Measurements from ENCODE around the gene MBTD1. TPM values are rescaled to one million over a fixed set of nuclear protein-coding genes. Genes with fewer than 3 reads are reported as not detected.

MBTD1 gene
- total RNA-seq, 3 donors from 2014 or later, result 6.6 to 8.1 (median 7.0) TPM

DNA sequence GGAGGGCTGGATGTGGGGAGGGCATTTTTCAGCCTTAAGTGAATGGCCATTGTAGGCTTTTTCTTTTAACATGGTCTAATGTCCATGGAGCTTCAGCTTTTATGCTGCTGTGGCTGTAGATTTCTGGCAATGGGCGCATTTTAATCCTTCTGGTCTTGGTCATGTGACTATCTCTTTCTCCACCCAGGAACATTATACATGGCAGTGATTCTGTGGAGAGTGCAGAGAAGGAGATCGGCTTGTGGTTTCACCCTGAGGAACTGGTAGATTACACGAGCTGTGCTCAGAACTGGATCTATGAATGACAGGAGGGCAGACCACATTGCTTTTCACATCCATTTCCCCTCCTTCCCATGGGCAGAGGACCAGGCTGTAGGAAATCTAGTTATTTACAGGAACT is 98.3 kb downstream of the MBTD1 start:
- Mint-ChIP-seq H3K36me3 (ENCODE audit: insufficient read depth) (peaks cover 35% of the 10 kb centered on the region), H3K9me3 (no peaks in the 10 kb centered on the region), H3K4me3 (no peak overlapping the region), H3K4me1 (ENCODE audit: low read depth) (peaks cover 13% of the 10 kb centered on the region), H3K27me3 (ENCODE audit: low read depth) (no peaks in the 10 kb centered on the region)
- DNase-seq, result no peak
- ATAC-seq, result no peak

DNA sequence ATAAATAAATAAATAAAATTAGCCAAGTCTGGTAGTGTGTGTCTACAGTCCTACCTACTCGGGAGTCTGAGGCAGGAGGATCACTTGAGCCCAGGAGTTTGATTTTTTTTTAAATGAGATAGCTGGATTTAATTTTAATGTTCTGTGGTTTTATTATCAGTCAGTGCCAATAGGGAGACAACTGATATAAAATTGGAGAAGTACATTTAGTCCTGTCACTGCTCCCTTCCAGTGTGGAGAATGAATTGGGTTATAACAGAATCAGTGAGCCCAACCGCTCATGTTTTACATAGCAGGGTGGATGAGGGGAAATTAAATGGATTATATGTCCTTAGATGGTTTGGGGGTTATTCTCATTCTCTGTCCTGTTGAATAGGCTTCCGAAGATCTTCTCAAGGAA is 100.2 kb downstream of the MBTD1 start:
- H3K4me1 Mint-ChIP-seq (ENCODE audit: low read depth), result peaks cover 13% of the 10 kb centered on the region
- ATAC-seq, result no peak
- H3K36me3 Mint-ChIP-seq (ENCODE audit: insufficient read depth), result peaks cover 42% of the 10 kb centered on the region
- no peak for DNase-seq
- no peaks in the 10 kb centered on the region for H3K27me3 Mint-ChIP-seq (ENCODE audit: low read depth)
- no peak overlapping the region for H3K4me3 Mint-ChIP-seq
- H3K9me3 Mint-ChIP-seq, result no peaks in the 10 kb centered on the region

DNA sequence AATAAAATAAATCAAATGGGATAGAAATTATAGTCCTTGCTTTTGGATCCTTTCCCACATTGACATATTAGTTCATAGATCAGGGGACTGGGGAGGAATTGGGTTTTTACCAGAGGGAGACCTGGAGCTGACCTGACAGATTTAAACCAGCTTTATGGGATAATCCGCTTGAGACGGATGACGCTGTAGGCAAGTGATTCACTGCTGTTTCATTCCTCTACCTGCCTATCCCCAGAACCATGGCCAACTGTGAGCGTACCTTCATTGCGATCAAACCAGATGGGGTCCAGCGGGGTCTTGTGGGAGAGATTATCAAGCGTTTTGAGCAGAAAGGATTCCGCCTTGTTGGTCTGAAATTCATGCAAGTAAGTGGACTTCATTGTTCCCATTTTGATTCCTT is 104.4 kb downstream of the MBTD1 start:
- Mint-ChIP-seq H3K27me3 (ENCODE audit: low read depth) (no peaks in the 10 kb centered on the region), H3K4me3 (no peak overlapping the region), H3K4me1 (ENCODE audit: low read depth) (peaks cover 13% of the 10 kb centered on the region), H3K36me3 (ENCODE audit: insufficient read depth) (peaks cover 24% of the 10 kb centered on the region), H3K9me3 (no peaks in the 10 kb centered on the region)
- DNase-seq (no peak), ATAC-seq (no peak)

DNA sequence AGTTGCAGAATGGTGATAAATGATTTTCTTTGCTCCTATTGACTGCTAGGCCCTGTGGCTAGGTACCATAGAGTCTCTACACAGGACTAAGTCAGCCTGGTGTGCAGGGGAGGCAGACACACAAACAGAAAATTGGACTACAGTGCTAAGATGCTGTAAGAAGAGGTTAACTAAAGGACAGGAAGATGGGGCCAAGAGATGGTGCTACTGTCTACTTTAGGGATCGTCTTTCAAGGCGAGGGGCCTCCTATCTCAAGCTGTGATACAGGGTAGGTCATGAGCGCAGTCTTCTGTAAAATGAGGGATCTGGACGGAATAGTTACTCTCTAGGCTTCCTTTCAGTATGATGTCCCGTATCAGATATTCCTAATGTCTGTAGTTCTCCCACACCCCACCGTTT is 105.7 kb downstream of the MBTD1 start:
- H3K27me3 Mint-ChIP-seq (ENCODE audit: low read depth), result no peaks in the 10 kb centered on the region
- ATAC-seq, result no peak
- H3K4me1 Mint-ChIP-seq (ENCODE audit: low read depth), result peaks cover 13% of the 10 kb centered on the region
- no peak for DNase-seq
- no peak overlapping the region for H3K4me3 Mint-ChIP-seq
- H3K36me3 Mint-ChIP-seq (ENCODE audit: insufficient read depth), result peaks cover 17% of the 10 kb centered on the region
- no peaks in the 10 kb centered on the region for H3K9me3 Mint-ChIP-seq

DNA sequence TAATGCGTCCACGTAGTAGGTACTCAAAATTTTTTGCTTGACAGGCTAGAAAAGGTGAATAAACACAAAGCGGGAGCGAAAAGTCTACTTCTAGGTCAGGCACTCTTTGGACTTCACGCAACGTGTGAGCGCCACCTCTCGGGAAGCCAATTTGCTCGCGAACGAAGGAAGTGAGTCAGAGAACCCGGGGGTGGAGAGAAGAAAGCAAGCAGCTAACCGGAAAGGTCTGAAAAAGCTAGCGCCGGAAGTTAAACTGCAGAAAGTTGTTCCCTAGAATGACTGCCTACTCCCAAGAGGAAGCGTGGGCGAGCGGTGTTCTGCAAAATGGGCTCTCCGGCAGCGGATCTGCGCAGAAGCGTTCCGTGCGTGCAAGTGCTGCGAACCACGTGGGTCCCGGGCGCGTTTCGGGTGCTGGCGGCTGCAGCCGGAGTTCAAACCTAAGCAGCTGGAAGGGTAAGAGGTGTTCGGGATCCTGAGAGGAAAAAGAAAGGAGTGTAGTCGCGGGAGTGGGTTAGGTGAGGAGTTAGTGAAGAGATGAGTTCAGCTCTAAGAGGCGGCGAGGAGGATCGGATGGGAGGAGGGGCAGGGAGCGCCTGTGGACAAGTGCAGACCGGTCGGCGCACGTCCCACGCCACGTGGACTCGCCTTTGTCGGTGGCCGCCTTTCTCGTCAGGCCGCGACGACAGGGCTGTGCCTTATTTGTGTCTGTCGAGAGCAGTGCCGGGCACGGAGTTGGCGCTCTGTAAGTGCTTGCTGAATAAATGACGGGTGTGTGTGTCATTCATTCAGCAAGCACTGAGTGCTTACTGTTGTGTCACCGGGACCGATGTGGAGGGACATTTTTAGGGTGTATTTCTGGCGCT is 106.4 kb downstream of the MBTD1 start, which contains the start of gene NME1:
TSS of gene NME1 (plus strand) at position 350 of the 863 bp plus-strand sequence. CDS start 2,096 bp downstream, outside the sequence.
- peaks cover 13% of the 10 kb centered on the region for H3K36me3 Mint-ChIP-seq (ENCODE audit: insufficient read depth)
- ATAC-seq (peak; percentile 90 to 91), DNase-seq (peak; percentile 97)
- H3K27me3 Mint-ChIP-seq (ENCODE audit: low read depth), result no peaks in the 10 kb centered on the region
- H3K9me3 Mint-ChIP-seq, result no peaks in the 10 kb centered on the region
- peaks cover 13% of the 10 kb centered on the region for H3K4me1 Mint-ChIP-seq (ENCODE audit: low read depth)
- no peak within 1 kb of the TSS for H3K4me3 Mint-ChIP-seq

DNA sequence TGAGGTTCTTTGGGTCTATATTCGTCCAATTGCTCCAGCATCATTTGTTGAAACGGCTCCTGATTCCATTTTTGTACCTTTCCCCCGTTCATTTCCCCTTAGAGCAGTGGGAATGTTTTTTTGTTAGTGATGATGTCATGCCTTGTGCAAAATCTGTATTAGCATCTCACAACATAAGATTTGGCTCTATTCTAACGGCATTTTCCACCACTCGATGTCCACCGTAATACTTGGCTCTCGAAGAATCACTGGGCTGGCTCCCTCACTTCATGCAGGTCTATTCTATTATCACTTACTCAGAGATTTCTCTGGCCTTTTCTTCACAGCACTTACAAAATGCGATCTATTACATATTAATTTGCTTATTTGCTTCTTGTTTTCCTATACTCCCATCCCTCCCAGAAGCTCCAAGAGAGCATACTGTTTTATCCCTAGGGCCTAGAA is 107.1 kb downstream of the MBTD1 start:
- no peak overlapping the region for H3K4me3 Mint-ChIP-seq
- H3K9me3 Mint-ChIP-seq, result no peaks in the 10 kb centered on the region
- DNase-seq (no peak), ATAC-seq (no peak)
- peaks cover 13% of the 10 kb centered on the region for H3K4me1 Mint-ChIP-seq (ENCODE audit: low read depth)
- H3K36me3 Mint-ChIP-seq (ENCODE audit: insufficient read depth), result peaks cover 13% of the 10 kb centered on the region
- H3K27me3 Mint-ChIP-seq (ENCODE audit: low read depth), result no peaks in the 10 kb centered on the region

DNA sequence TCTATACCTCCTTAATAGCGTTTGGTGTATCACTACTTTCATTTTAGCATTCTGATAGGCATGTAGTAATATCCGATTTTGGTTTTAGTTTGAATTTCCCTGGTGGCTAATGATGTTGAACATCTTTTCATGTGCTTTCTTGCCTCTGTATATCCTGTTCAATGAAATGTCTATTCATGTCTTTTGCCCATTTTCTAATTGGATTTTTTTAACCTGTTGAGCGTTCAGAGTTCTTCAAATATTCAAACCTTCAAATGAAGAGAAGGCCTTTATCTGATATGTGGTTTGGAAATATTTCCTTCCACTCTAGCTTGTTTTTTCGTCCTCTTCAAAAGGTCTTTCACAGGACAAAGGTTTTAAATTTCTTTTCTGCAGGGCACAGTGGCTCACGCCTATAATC is 108.9 kb downstream of the MBTD1 start:
- Mint-ChIP-seq H3K9me3 (no peaks in the 10 kb centered on the region), H3K4me3 (no peak overlapping the region), H3K4me1 (ENCODE audit: low read depth) (peaks cover 15% of the 10 kb centered on the region), H3K27me3 (ENCODE audit: low read depth) (no peaks in the 10 kb centered on the region), H3K36me3 (ENCODE audit: insufficient read depth) (peaks cover 5% of the 10 kb centered on the region)
- ATAC-seq, result no peak
- DNase-seq, result no peak

DNA sequence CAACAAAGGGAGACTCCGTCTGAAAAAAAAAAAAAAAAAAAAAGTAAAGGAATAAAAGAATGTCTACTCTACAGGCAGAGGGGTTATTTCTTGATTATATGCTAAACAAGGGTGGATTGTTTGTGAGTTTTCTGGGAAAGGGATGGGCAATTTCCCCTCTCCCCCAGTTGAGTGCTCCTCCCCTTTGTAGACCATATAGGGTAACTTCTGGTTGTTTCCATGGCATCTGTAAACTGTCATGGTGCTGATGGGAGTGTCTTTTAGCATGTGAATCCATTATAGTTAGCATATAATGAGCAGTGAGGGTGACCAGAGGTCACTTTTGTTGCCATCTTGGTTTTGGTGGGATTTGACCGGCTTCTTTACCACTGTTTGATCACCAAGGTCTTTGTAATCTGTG is 110.7 kb downstream of the MBTD1 start:
- Mint-ChIP-seq H3K4me3 (no peak overlapping the region), H3K27me3 (ENCODE audit: low read depth) (no peaks in the 10 kb centered on the region), H3K4me1 (ENCODE audit: low read depth) (peaks cover 7% of the 10 kb centered on the region), H3K36me3 (ENCODE audit: insufficient read depth) (no peaks in the 10 kb centered on the region), H3K9me3 (no peaks in the 10 kb centered on the region)
- DNase-seq, result no peak
- no peak for ATAC-seq

DNA sequence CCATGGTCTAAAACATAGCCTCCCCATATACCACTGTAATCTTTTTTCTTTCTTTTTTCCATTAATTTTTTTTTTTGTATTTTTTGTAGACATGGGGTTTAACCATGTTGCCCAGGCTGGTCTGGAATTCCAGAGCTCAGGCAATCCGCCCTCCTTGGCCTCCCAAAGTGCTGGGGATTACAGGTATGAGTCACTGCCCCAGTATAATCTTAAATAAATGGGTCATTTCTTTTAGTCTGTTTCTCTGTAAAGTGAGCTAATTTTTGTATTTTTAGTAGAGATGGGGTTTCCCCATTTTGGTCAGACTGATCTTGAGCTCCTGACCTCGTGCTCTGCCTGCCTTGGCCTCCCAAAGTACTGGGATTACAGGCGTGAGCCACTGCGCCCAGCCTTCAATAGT is 112.2 kb downstream of the MBTD1 start:
- no peaks in the 10 kb centered on the region for H3K36me3 Mint-ChIP-seq (ENCODE audit: insufficient read depth)
- peaks cover 7% of the 10 kb centered on the region for H3K4me1 Mint-ChIP-seq (ENCODE audit: low read depth)
- H3K9me3 Mint-ChIP-seq, result no peaks in the 10 kb centered on the region
- no peak overlapping the region for H3K4me3 Mint-ChIP-seq
- ATAC-seq (peak in 1 of 2 donors; percentile 31), DNase-seq (no peak)
- no peaks in the 10 kb centered on the region for H3K27me3 Mint-ChIP-seq (ENCODE audit: low read depth)

DNA sequence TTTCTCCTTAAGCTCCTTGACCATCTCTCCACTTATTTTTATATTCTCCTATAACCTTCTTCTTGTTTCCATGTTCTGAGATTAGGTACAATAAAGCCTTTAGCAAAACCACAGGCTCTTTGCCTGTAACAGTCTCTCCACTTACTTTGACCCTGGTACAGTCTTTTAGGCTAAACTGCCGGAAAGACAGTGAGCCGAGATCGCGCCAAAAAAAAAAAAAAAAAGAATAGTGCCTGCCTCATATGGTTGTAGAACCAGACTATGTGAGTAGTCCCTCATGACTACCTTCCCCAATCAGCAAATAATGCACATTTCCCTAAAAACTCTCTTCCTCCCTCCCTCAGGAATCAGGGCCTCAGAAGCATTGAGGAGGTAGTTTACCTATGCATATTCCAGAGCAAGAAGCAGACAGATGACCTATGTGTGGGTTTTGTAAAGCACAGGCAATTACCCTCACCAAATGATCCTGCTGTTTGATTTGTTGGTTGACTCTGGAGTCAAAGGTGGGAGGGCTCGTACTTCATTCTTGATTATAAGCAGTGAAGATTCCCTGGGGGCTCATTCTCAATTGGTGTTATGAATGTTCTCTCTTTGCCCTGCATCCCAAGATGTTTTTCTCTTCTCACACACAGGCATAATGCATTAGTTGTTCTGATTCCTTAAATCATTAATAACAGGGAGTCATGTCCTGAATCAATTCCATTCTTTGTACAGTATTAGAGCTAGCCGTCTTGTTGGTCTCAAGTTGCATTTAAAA is 115.4 kb downstream of the MBTD1 start:
- no peak for ATAC-seq
- Mint-ChIP-seq H3K36me3 (ENCODE audit: insufficient read depth) (no peaks in the 10 kb centered on the region), H3K9me3 (no peaks in the 10 kb centered on the region), H3K27me3 (ENCODE audit: low read depth) (no peaks in the 10 kb centered on the region), H3K4me3 (no peak overlapping the region), H3K4me1 (ENCODE audit: low read depth) (peaks cover 7% of the 10 kb centered on the region)
- no peak for DNase-seq

DNA sequence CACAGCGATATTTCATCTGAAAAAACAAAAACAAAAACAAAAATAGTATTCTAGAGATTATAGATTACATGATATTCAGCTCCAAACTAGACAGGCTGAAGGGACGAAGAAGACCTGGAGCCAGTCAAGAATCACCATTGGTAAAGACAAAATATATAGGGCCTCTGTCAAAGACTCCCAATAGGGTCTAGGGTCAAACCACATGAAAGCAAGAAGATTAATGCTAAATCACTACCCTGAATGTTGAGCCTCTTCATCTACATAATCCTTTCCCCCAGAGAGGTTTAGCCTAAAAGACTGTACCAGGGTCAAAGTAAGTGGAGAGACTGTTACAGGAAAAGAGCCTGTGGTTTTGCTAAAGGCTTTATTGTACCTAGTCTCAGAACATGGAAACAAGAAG is 117.3 kb downstream of the MBTD1 start:
- Mint-ChIP-seq H3K9me3 (no peaks in the 10 kb centered on the region), H3K36me3 (ENCODE audit: insufficient read depth) (no peaks in the 10 kb centered on the region), H3K27me3 (ENCODE audit: low read depth) (no peaks in the 10 kb centered on the region), H3K4me3 (no peak overlapping the region), H3K4me1 (ENCODE audit: low read depth) (peaks cover 6% of the 10 kb centered on the region)
- DNase-seq (no peak), ATAC-seq (no peak)

DNA sequence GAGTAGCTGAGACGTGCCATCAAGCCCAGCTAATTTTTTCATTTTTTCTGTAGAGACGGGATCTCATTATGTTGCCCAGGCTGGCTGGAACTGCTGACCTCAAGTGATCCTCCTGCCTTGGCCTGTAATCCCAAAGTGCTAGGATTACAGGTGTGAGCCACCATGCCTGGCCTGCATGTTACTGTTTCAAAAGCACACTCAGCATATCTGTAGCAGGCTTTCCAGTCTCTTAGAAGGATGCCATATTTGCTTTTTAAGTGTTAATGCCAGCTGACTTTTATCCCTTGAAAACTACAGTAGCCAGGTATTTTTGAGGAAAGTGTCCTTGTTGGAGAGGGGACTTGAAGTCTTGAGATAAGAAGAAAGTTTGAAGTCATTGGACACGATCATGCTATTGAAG is 123.9 kb downstream of the MBTD1 start:
- H3K36me3 Mint-ChIP-seq (ENCODE audit: insufficient read depth), result no peaks in the 10 kb centered on the region
- DNase-seq (no peak), ATAC-seq (no peak)
- H3K9me3 Mint-ChIP-seq, result no peaks in the 10 kb centered on the region
- no peaks in the 10 kb centered on the region for H3K4me1 Mint-ChIP-seq (ENCODE audit: low read depth)
- H3K4me3 Mint-ChIP-seq, result no peak overlapping the region
- H3K27me3 Mint-ChIP-seq (ENCODE audit: low read depth), result no peaks in the 10 kb centered on the region

DNA sequence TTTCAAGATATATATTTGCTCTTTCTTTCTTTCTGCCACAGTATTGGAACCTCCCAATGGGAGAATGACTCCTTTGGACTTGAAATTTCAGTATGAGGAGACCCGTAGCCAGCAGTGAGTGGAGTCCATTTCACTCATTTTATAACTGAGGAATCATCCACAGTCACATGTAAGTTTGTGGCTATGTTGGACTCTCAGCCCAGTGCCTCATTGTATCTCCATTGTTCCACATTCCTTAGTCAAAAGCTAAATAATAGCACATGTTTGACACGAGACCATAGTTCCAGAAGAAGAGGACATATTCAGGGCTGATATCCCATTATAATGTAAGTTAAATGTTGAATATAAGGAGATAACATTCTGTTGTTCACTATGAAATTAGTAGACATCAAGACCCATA is 126.5 kb downstream of the MBTD1 start:
- no peaks in the 10 kb centered on the region for H3K4me1 Mint-ChIP-seq (ENCODE audit: low read depth)
- ATAC-seq (no peak), DNase-seq (no peak)
- H3K9me3 Mint-ChIP-seq, result no peaks in the 10 kb centered on the region
- H3K4me3 Mint-ChIP-seq, result no peak overlapping the region
- H3K27me3 Mint-ChIP-seq (ENCODE audit: low read depth), result no peaks in the 10 kb centered on the region
- H3K36me3 Mint-ChIP-seq (ENCODE audit: insufficient read depth), result no peaks in the 10 kb centered on the region

DNA sequence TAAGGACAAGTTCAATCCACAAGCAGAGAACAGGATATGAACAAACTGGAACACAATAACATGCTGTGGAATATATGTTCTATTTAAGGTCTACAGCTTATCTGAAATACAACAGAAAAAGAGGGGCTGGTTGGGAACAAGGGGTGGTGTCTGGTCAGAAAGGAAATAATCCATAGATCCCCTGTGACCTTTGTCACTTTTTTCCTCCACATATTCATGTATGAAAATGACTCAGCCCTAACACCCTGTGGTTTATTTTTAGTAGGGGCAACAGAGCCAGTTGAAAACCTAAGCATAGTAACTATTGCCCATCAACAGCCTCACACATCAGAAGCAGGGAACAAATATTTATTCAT is 126.9 kb downstream of the MBTD1 start:
- ATAC-seq (no peak), DNase-seq (no peak)
- H3K9me3 Mint-ChIP-seq, result no peaks in the 10 kb centered on the region
- H3K4me3 Mint-ChIP-seq, result no peak overlapping the region
- H3K36me3 Mint-ChIP-seq (ENCODE audit: insufficient read depth), result no peaks in the 10 kb centered on the region
- no peaks in the 10 kb centered on the region for H3K27me3 Mint-ChIP-seq (ENCODE audit: low read depth)
- H3K4me1 Mint-ChIP-seq (ENCODE audit: low read depth), result no peaks in the 10 kb centered on the region

DNA sequence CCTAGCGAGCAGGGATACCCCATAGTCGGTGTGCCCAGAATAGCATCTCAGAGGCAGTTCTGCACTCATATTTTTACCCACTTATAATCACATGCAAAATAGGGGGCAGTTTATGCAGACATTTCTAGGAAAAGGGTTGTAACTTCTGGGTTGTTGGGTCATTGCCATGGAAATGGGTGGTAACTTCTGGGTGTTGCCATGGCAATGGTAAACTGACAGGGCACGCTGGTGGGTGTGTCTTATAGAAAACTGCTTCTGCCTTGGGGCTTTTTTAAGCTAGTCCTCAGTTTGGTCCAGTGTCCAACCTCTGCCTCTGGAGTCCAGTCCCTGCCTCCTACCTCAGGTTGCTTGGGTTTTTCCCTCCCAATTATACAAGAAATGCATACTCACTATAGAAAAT is 131.8 kb downstream of the MBTD1 start:
- DNase-seq, result no peak
- Mint-ChIP-seq H3K9me3 (no peaks in the 10 kb centered on the region), H3K27me3 (ENCODE audit: low read depth) (no peaks in the 10 kb centered on the region), H3K4me3 (no peak overlapping the region), H3K36me3 (ENCODE audit: insufficient read depth) (no peaks in the 10 kb centered on the region), H3K4me1 (ENCODE audit: low read depth) (no peaks in the 10 kb centered on the region)
- peak in 1 of 2 donors; percentile 23 for ATAC-seq

Measured in activated T-cell treated with anti-CD3 and anti-CD28 coated beads, Interleukin-2, amount 50 U/mL, for 4 hours (primary cell).